ENCODE results near the gene BCKDHB. TPM values are rescaled to one million over a fixed set of nuclear protein-coding genes. Genes with fewer than 3 reads are reported as not detected.

Gene BCKDHB
- total and polyA plus RNA-seq, 4 donors: 22.9 to 36.0 (median 28.9) TPM

DNA sequence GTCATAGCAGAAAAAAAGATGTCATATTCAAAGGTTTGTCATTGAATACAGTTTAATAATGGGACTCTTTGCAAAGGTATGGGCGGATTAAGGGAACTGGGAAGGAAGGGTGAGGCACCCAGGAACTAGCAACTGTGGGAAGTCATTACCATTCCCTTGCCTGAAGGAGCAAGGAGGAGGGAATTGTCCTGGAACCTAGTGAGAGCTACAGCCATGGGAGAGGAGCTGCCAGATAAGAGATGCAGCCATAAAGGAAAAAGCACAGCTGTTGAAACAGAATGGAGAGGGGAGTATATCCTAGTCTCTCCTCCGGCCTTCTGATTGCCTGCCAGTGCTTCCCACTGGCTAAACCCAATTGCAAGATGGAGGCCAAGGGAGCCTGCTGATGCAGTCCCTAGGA is 250.6 kb downstream of the BCKDHB start:
- no peaks in the 10 kb centered on the region for H3K36me3 ChIP-seq (ENCODE audit: control insufficient read depth, insufficient read depth, low read length)
- H3K27ac ChIP-seq (ENCODE audit: low read depth, low read length): peak overlapping the region; percentile 61
- 100% methylated on average over 1 of the region's 2 CpGs for WGBS (ENCODE audit: insufficient coverage)
- peaks cover 3% of the 10 kb centered on the region for H3K4me1 ChIP-seq (ENCODE audit: control insufficient read depth, insufficient read depth, low read length)
- no peak for DNase-seq (ENCODE audit: low read depth in 4 of 6, low spot score in 6 of 6)
- no peaks in the 10 kb centered on the region for H3K9me3 ChIP-seq (ENCODE audit: control insufficient read depth, insufficient read depth, low read length)
- no peak overlapping the region for H3K4me3 ChIP-seq (ENCODE audit: low read depth, low read length)
- H3K27me3 ChIP-seq (ENCODE audit: control insufficient read depth, insufficient read depth, low read length): no peaks in the 10 kb centered on the region

DNA sequence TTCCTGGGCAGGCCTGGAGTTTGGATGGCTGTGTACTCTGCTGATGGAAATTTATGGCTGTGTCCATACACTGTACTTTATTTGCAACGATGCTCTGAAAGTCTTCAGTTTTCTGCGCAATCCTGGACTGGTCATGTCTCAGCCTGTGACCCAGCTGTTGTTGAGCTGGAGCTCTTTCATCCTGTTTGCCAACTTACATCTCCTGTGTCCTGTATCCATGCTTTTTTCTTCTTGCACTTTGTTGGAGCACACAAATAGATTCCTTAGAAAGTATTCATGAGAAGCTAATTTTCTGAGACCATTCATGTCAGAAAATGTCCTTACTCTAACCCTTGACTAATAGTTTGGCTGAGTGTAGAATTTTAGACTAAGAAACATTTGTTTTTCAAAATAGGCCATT is 251.2 kb downstream of the BCKDHB start:
- DNase-seq (ENCODE audit: low read depth in 4 of 6, low spot score in 6 of 6): no peak
- peak overlapping the region; percentile 61 for H3K27ac ChIP-seq (ENCODE audit: low read depth, low read length)
- no peaks in the 10 kb centered on the region for H3K9me3 ChIP-seq (ENCODE audit: control insufficient read depth, insufficient read depth, low read length)
- WGBS (ENCODE audit: insufficient coverage): 67% methylated on average over 2 of the region's 2 CpGs
- H3K36me3 ChIP-seq (ENCODE audit: control insufficient read depth, insufficient read depth, low read length): no peaks in the 10 kb centered on the region
- H3K27me3 ChIP-seq (ENCODE audit: control insufficient read depth, insufficient read depth, low read length): no peaks in the 10 kb centered on the region
- H3K4me1 ChIP-seq (ENCODE audit: control insufficient read depth, insufficient read depth, low read length): peaks cover 3% of the 10 kb centered on the region
- no peak overlapping the region for H3K4me3 ChIP-seq (ENCODE audit: low read depth, low read length)

DNA sequence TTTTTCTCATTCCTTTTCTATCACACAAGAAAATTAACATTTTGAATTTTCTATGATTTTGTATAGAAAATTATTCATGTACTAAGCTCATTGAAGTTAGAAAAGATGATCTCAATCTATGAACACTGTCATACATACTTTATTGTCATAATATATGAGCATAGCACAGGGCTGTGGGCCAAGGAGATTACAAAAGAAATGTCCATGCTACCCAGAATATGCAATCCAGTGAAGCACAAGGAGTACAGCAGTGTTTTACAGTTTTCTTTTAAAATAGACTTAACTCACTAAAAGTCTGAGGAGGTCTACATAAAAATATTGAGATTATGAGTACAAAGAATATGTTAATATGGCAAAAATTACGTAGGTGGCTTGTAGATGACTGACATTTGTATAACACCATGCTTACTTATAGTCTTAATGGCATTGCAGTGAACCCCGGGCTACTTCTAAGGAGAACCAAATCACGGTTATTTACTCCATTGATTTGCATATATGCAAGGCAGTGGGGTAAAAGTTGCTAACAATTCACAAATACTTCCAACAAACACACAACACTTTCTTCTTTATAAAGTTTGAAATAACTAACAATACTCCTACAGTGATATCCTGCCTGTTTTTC is 257.1 kb downstream of the BCKDHB start:
- DNase-seq (ENCODE audit: low read depth in 4 of 6, low spot score in 6 of 6): no peak
- Histone ChIP-seq H3K27me3 (ENCODE audit: control insufficient read depth, insufficient read depth, low read length) (no peaks in the 10 kb centered on the region), H3K4me1 (ENCODE audit: control insufficient read depth, insufficient read depth, low read length) (no peaks in the 10 kb centered on the region), H3K9me3 (ENCODE audit: control insufficient read depth, insufficient read depth, low read length) (no peaks in the 10 kb centered on the region), H3K4me3 (ENCODE audit: low read depth, low read length) (no peak overlapping the region), H3K27ac (ENCODE audit: low read depth, low read length) (no peak overlapping the region), H3K36me3 (ENCODE audit: control insufficient read depth, insufficient read depth, low read length) (no peaks in the 10 kb centered on the region)
- no CpG with 5 or more reads among the region's 3 CpGs for WGBS (ENCODE audit: insufficient coverage)

DNA sequence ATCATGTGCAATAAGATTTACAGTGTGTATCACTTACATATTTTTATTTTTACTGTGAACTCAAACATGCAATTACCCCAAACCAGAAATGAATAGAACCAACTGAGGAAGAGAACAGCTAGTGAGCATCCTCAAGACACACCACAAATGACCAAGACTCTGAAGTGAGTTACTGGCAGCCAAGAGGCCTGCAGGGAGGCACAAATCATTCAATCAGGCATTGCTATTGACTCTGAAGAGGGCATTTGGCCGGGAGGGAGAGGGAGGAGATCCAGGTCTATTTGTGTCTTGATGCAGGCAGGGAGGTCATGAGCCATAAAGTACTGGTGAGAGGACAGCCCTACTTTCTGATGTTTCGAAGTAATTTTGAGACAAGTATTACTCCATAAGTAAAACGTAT is 257.7 kb downstream of the BCKDHB start:
- no peak for DNase-seq (ENCODE audit: low read depth in 4 of 6, low spot score in 6 of 6)
- H3K4me1 ChIP-seq (ENCODE audit: control insufficient read depth, insufficient read depth, low read length): no peaks in the 10 kb centered on the region
- no peak overlapping the region for H3K27ac ChIP-seq (ENCODE audit: low read depth, low read length)
- H3K4me3 ChIP-seq (ENCODE audit: low read depth, low read length): no peak overlapping the region
- H3K9me3 ChIP-seq (ENCODE audit: control insufficient read depth, insufficient read depth, low read length): no peaks in the 10 kb centered on the region
- 38% methylated on average over 1 of the region's 3 CpGs for WGBS (ENCODE audit: insufficient coverage)
- no peaks in the 10 kb centered on the region for H3K36me3 ChIP-seq (ENCODE audit: control insufficient read depth, insufficient read depth, low read length)
- H3K27me3 ChIP-seq (ENCODE audit: control insufficient read depth, insufficient read depth, low read length): no peaks in the 10 kb centered on the region

DNA sequence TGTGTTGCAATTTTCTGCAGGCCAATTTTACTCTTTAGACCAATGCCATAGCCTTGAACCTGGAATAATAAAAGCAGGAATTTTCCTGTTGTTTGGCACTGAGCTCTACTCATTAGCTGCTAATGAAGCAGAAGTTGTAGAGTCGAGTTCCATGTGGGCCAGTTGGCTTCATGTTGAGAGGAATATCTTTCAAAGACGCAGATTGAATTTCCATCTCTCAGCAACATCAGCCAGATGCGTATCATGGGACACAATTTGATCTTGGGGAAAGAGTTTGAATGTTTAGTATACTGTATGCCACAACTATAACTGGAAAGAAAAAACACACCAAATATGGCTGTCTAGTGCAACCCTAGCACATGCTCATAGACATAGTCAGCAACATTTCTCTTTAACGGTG is 259.6 kb downstream of the BCKDHB start:
- no peak overlapping the region for H3K4me3 ChIP-seq (ENCODE audit: low read depth, low read length)
- H3K4me1 ChIP-seq (ENCODE audit: control insufficient read depth, insufficient read depth, low read length): no peaks in the 10 kb centered on the region
- WGBS (ENCODE audit: insufficient coverage): 70% methylated on average over 2 of the region's 4 CpGs
- DNase-seq (ENCODE audit: low read depth in 4 of 6, low spot score in 6 of 6): no peak
- H3K27ac ChIP-seq (ENCODE audit: low read depth, low read length): no peak overlapping the region
- H3K27me3 ChIP-seq (ENCODE audit: control insufficient read depth, insufficient read depth, low read length): no peaks in the 10 kb centered on the region
- no peaks in the 10 kb centered on the region for H3K36me3 ChIP-seq (ENCODE audit: control insufficient read depth, insufficient read depth, low read length)
- no peaks in the 10 kb centered on the region for H3K9me3 ChIP-seq (ENCODE audit: control insufficient read depth, insufficient read depth, low read length)

DNA sequence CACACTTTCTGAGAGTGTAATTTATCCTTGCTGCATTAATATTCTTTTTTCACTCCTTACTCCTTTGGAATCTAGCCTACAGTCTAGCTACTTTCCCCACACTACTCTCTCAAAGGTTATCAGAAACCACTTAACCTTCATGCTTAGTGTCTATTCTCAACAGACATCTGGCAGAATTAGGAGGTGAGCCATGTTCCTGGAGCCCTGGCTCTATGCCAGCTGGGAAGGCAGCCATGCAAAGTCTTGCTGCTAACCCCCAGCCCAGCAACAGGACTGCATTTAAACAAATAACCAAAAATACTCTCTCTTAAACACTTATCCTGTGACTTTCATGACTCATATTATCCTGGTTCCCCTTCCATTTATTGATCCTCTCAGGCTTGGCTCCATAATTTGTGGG is 260.2 kb downstream of the BCKDHB start:
- no peaks in the 10 kb centered on the region for H3K4me1 ChIP-seq (ENCODE audit: control insufficient read depth, insufficient read depth, low read length)
- H3K27me3 ChIP-seq (ENCODE audit: control insufficient read depth, insufficient read depth, low read length): no peaks in the 10 kb centered on the region
- peak in 4 of 6 donors; percentile 14 to 59 (median 31) for DNase-seq (ENCODE audit: low read depth in 4 of 6, low spot score in 6 of 6)
- peaks cover 3% of the 10 kb centered on the region for H3K9me3 ChIP-seq (ENCODE audit: control insufficient read depth, insufficient read depth, low read length)
- H3K4me3 ChIP-seq (ENCODE audit: low read depth, low read length): no peak overlapping the region
- no peaks in the 10 kb centered on the region for H3K36me3 ChIP-seq (ENCODE audit: control insufficient read depth, insufficient read depth, low read length)
- H3K27ac ChIP-seq (ENCODE audit: low read depth, low read length): no peak overlapping the region

DNA sequence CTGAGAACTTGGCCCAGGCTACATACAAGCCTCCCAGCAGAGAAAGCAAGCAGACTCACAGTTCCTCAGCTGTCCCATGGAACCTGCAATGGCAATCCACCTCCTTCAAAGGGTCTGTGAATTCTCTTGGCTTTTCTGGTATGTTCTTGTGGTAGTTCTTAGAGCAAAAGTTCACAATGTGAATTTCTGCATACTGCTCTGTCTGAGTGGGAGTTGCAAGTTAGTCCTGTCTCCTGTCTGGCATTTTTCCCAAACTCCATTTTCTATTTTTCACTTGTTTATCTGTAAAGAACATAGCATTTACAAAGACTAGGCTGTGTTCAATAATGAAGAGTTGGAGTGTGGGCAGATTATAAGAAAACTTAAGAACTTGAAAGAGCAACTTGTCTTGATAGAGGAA is 269.9 kb downstream of the BCKDHB start:
- no peaks in the 10 kb centered on the region for H3K36me3 ChIP-seq (ENCODE audit: control insufficient read depth, insufficient read depth, low read length)
- no peak for DNase-seq (ENCODE audit: low read depth in 4 of 6, low spot score in 6 of 6)

DNA sequence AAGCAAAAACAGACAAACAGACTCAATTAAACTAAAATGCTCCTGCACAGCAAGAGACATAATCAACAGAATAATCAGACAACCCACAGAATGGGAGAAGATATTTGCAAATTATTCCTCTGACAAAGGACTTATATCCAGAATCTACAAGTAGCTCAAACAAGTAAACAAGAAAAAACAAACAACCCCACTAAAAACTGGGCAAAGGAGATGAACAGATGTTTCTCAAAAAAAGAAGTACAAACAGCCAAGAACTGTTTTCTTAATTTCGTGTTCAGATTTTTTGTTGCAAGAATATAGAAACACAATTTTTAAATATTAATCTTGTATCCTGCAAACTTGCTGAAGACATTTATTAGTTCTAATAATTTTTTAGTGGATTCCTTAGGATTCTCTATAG is 274.1 kb downstream of the BCKDHB start:
- Histone ChIP-seq H3K4me3 (ENCODE audit: low read depth, low read length) (no peak overlapping the region), H3K27me3 (ENCODE audit: control insufficient read depth, insufficient read depth, low read length) (no peaks in the 10 kb centered on the region), H3K4me1 (ENCODE audit: control insufficient read depth, insufficient read depth, low read length) (no peaks in the 10 kb centered on the region), H3K27ac (ENCODE audit: low read depth, low read length) (no peak overlapping the region), H3K9me3 (ENCODE audit: control insufficient read depth, insufficient read depth, low read length) (no peaks in the 10 kb centered on the region), H3K36me3 (ENCODE audit: control insufficient read depth, insufficient read depth, low read length) (no peaks in the 10 kb centered on the region)
- no CpG with 5 or more reads among the region's 1 CpG for WGBS (ENCODE audit: insufficient coverage)
- no peak for DNase-seq (ENCODE audit: low read depth in 4 of 6, low spot score in 6 of 6)

More for the DNA sequence above, 269.9 kb downstream of the BCKDHB start:
- no peak overlapping the region for H3K4me3 ChIP-seq (ENCODE audit: low read depth, low read length)
- no peaks in the 10 kb centered on the region for H3K27me3 ChIP-seq (ENCODE audit: control insufficient read depth, insufficient read depth, low read length)
- no peaks in the 10 kb centered on the region for H3K4me1 ChIP-seq (ENCODE audit: control insufficient read depth, insufficient read depth, low read length)
- peaks cover under 1% of the 10 kb centered on the region for H3K9me3 ChIP-seq (ENCODE audit: control insufficient read depth, insufficient read depth, low read length)
- no peak overlapping the region for H3K27ac ChIP-seq (ENCODE audit: low read depth, low read length)

DNA sequence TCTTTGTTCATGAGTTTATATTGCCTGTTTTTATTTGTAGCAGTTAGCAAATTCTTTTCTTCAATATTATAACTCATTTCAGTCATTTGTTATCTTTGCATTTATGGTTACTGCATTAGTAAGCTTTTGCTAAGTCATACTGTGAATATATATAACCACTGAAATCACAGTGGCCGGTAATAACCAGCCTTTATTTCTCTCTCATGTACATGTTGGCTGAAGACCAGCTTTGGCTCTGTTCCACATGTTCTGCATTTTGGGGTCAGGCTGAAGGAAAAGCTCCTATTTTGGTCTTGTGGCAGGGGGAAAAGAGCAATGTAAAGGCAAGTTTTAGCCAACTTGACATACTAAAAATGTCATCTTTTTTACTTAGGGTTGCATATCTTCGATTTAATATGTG is 276.3 kb downstream of the BCKDHB start:
- no peaks in the 10 kb centered on the region for H3K9me3 ChIP-seq (ENCODE audit: control insufficient read depth, insufficient read depth, low read length)
- H3K36me3 ChIP-seq (ENCODE audit: control insufficient read depth, insufficient read depth, low read length): no peaks in the 10 kb centered on the region
- no peaks in the 10 kb centered on the region for H3K4me1 ChIP-seq (ENCODE audit: control insufficient read depth, insufficient read depth, low read length)
- no peak overlapping the region for H3K4me3 ChIP-seq (ENCODE audit: low read depth, low read length)
- DNase-seq (ENCODE audit: low read depth in 4 of 6, low spot score in 6 of 6): peak in 3 of 6 donors; percentile 9 to 74 (median 68)
- no peaks in the 10 kb centered on the region for H3K27me3 ChIP-seq (ENCODE audit: control insufficient read depth, insufficient read depth, low read length)
- no peak overlapping the region for H3K27ac ChIP-seq (ENCODE audit: low read depth, low read length)
- no CpG with 5 or more reads among the region's 2 CpGs for WGBS (ENCODE audit: insufficient coverage)

DNA sequence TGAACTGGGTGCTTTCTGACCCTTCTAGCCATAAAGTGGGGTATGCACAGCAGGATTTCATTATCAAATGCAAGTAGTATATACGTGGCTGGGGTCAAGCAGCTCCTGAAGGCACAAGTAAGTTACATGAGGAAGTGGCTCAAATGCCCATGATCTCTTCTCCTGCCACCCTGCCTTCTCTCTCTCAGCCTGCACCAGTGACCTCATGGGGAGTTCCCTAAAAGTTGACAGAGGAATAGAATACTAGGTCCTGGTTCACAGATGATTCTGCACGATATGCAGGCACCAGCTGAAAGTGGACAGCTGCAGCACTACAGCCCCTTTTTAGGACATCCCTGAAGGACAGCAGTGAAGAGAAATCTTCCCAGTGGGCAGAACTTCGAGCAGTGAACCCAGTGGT is 282.0 kb downstream of the BCKDHB start:
- DNase-seq (ENCODE audit: low read depth in 4 of 6, low spot score in 6 of 6): no peak
- Histone ChIP-seq H3K4me3 (ENCODE audit: low read depth, low read length) (no peak overlapping the region), H3K4me1 (ENCODE audit: control insufficient read depth, insufficient read depth, low read length) (no peaks in the 10 kb centered on the region), H3K27ac (ENCODE audit: low read depth, low read length) (no peak overlapping the region), H3K9me3 (ENCODE audit: control insufficient read depth, insufficient read depth, low read length) (no peaks in the 10 kb centered on the region), H3K36me3 (ENCODE audit: control insufficient read depth, insufficient read depth, low read length) (no peaks in the 10 kb centered on the region), H3K27me3 (ENCODE audit: control insufficient read depth, insufficient read depth, low read length) (no peaks in the 10 kb centered on the region)
- WGBS (ENCODE audit: insufficient coverage): 100% methylated on average over 2 of the region's 3 CpGs

Data from spinal cord (tissue), 10 donors.